G401.6 (cell line): ENCODE measurements around the gene EYA2.
"Not testable (repeated sequence)": the region's sequence is repeated elsewhere in the genome, so short reads cannot be mapped to it uniquely, and the experiment has no call there.

ENCODE experiments used
- FAIRE-seq: peaks from 2 replicates; lab custom pipeline; 2012; peaks lifted over from hg19 to GRCh38; lab: Jason Lieb, UNC

EYA2 gene

DNA sequence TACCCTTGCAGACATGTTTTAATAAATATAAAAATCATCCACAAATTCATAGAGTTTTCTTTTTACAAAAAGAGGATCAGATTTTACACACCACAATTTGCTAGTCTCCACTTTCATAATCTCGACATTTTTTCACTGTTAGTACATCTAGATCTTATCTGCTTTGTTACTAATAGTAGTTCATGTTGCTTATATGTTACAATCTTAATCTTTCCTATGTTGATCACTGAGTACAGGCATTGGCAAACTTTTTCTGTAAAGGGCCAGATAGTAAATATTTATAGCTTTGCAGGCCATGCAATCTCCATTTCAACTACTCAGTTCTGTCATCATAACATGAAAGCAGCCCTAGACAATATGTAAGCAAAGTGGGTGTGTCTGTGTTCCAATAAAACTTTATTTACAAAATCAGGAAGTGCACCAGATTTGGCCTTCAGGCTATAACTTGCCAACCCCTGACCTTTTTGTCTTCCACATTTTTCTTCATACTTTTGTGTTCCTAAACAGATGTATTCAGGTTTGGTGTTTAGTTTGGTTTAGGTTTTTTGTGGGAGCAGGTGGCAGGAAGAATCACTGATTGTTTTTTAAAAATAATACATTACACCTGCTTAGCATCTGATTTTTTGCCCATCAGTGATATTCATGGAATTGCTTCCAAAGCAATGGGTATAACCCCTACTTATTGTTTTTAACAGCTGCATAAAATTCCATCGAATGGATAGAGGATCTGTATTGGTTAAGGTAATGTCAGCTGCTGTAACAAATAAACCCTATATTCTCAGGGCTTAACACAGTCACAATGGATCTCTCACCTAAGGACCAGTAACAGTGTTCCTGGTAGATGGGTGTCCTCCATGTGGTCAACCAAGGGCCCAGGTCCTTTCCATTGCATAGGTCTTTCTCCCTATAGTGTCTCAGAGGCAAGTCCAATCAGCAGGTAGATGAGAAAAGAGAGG is 61.2 kb downstream of the EYA2 start:
- FAIRE-seq, result no peak

GRCh38 chr20:46959081-46959692 is 64.5 kb downstream of the EYA2 start:
- no peak for FAIRE-seq

DNA sequence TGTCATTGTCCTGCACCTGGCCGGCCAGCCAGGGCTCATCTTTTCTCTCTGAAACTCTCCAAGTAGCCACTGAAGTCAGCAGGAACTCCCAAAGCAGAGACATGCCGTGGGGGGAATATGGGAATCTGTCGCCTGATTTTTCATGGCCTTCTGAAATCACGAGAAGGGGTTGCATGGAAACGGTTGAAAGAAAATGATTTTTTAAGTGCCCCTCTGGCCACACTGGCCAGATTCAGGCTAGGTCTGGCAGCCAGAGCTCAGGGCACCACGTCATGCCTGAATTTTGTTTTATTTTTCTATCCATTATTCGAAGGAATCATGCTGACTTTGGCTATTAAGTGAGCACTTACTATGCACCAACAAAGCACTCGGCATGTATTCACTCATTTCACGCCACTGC is 65.2 kb downstream of the EYA2 start:
- FAIRE-seq, result no peak

GRCh38 chr20:46960536-46960935 is 65.9 kb downstream of the EYA2 start:
- no peak for FAIRE-seq

DNA sequence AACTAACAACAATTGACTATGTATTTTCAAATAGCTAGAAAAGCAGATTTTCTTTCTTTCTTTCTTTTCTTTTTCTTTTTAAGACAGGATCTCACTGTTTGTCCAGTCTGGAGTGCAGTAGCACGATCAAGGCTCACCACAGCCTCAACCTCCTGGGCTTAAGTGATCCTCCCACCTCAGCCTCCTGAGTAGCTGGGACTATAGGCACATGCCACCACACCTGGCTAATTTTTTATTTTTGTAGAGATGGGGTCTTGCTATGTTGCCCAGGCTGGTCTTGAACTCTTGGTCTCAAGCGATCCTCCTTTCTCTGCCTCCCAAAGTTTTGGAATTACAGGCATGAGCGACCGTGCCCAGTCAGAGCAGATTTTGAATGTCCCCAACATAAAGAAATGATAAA is 67.3 kb downstream of the EYA2 start:
- FAIRE-seq, result not testable (repeated sequence)

GRCh38 chr20:46962452-46963195 is 68.0 kb downstream of the EYA2 start:
- FAIRE-seq, result no peak

DNA sequence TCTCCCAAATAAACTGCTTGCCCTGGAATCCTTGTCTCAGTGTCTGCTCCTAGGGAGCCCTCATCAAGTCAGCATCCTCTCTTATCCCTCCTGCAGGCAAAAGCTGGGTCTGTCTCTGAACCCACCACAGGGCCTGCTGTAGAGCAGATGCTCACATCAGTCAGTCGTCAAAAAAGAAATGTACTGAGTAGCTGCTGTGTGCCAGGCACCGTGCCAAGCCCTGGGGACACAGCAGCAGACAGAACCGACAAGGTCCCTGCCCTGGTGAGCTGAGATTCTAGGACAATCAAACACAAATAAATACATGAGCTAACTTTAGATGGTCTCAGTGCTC is 68.5 kb downstream of the EYA2 start:
- FAIRE-seq, result no peak

DNA sequence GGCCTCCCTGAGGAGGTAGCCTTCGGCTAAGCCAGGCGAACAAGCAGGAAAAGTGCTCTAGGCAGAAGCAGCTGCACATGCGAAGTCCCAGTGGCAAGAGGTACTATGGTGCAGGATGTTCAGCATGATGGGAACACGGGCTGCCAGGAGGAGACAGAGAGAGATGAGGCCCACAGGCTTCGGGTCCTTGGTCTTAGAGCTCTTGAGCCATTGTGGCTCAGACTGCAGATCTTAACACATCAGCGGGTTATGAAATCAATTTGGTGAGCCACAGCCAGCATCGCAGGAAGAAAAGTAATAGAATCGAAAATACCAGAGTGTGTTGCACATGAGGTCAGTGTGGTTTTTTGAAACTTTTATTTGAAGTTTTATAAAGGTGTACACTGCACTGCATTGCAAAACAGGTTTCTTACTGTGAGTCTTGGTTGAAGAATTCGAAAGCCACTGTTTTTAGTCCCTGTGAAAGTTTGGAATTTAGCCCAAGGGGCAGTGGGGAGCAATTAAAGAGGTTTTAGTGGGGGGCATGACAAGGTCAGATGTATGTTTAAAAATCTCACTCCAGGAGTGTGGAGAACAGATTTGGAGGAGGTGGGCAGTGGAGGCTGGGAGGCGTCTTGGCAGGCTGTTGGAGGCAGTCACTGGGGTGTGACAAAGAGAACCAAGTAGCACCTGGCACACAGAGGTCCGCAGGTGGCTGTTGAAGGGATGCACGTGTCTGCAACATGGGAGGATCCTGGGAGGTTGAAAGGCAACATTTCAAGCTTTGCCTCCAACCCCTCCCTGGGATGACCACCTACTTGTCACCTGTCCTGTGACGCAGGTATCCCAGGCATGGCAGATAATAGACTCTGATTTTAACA is 69.3 kb downstream of the EYA2 start:
- no peak for FAIRE-seq

DNA sequence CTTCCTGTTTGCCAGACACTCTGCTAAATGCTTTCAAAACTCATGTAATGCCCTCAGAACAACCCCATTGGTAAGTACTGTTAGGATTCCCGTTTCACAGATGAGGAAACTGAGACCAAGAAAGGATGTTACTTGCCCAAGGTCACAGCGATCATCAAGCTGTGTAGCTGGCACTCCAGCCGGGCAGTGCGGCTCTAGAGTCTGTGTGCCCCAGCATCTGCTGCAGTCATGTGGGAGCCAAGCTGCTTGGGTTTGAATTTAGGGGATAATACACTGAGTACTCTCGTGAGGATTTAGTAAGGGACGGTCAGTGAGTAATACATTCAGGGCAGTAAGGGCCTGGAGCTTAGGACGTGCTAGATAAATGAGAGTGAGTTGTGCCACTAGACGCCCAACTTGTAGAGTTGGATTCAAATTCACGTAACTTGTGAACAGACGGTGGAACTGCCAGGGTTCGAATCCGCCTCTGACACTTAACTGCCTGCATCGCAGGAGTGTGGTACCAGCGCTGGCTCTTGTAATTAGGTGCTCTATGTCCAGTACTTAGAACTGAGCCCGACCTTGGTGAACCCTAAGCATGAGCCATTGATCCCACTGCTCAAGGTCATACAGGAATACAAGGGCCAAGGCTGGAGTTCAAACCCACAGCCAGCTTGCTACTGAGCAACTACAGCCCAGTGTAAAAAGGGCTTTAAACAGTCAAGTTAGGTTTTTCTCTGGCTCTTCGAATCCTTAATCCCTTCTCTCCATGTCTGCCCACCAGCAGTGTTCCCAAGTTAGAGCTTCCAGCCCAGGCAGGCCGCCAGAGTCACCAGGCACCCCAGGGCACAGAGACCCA is 70.2 kb downstream of the EYA2 start:
- FAIRE-seq, result no peak

DNA sequence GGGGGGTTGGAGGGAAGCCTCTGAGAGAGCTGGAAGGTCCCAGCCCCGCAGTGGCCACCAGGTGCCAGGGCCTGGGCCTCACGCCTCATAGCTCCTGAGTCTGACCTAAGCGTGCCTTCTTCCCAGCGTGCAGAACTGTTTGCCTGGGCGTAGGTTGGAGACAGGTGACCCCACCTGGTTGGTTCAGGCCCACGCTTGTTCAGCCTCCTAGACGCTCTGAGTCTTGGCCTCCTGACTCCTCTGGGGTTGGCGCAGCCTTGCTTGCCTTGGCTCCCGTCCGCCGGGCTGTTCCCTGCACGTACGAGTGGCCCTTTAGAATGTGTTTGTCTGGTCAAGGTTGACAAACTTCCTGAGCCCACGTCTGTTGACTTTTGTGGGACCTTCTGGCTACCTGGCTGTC is 70.8 kb downstream of the EYA2 start:
- FAIRE-seq, result no peak

GRCh38 chr20:46967646-46968045 is 73.0 kb downstream of the EYA2 start:
- no peak for FAIRE-seq

DNA sequence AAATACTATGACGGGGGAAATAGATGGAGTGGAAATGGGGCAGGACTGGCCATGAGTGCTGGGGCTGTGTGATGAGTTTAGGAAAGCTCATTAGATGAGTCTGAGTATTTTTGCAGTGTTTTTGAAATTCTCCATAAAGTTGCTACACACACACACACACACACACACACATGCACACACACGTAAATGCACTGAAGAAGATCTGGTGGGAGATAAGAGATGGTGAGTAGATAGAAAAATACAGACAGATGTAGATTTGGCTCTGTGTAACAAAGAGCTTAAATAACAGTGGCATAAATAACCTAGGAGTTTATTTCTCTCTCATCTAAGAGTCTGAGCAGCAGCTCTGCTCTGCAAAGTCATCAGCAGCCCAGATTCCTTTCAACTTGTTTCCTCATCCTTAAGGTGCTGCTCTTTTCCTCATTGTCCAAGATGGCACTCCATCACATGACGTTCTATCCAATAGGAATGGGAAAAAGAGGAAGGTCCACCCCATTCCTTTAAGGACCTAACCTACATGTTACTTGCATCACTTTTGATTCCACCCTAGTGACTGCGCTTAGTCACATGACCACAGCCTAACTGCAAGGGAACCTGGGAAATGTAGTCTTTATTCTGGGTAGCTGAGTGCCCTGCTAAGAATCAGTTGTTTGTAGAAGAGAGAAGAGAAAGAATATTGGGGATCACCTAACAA is 76.4 kb downstream of the EYA2 start:
- no peak for FAIRE-seq

- no peak for FAIRE-seq
Observed at GRCh38 chr20:46973766-46974165, 79.1 kb downstream of the EYA2 start.

- FAIRE-seq, result no peak
Observed at GRCh38 chr20:46974669-46975434, 80.2 kb downstream of the EYA2 start.

DNA sequence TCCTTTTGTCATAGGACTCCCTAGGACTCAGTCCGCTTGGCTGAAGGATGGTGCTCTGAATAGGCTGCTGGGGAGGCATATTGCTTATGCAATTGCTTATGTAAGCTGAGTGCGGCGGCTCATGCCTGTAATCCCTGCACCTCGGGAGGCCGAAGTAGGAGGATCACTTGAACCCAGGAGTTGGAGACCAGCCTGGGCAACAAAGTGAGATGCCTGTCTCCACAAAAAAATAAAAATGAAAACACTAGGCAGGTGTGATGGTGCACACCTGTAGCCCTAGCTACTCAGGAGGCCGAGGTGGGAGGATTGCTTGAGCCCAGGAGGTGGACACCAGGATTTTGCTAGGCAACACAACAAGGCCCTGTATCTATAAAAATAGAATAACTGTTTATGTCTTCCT is 81.3 kb downstream of the EYA2 start:
- FAIRE-seq, result no peak

DNA sequence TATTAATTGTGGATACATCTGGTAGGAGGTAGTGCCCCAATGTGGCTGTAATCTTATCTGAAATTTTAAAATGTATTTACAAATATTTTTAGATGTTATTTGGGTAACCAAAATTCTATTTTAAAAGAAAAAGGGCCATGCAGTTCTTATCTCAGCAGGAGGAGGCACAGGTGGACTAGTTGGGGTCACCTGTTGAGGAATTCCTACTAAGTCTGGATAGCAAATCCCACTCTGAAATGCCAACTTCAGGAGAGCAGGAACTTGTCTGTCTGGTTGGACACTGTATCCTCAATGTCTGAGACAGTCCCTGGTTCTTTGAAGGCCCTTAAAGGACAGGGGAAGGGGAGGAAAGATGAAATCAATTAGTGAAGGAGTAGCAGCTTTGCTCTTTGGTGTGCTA is 82.6 kb downstream of the EYA2 start:
- FAIRE-seq, result no peak

DNA sequence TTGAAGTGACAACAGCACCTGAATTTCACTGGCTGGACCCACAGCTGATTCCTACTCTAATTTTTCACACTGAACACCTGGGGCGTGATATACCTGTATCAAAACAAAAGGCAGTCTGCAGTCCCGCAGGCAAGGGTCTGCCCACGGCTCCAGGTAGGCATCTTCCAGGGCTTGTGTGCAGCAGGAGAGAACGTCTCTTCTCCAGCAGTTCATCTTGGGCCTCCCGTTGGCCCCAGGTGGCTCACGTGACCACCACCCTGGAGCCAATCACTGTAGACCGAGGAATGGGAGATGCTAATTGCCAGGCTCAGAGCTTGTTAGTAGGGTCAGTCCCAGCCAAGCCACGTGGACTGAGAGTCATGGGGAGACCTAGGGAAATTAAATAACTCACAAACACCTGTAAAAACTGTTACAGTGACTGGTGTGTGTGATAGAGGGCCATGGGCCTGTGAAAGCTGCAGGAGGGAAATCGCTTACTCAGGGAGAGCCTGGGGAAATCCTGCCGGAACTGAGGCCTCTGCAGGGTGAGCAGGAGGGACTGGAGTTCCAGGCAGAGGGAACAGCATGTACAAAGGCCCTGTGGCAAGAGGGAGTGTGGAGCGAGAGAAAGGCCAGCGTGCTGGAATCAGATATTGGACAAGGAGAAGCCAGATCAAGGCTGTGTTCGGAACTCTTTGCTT is 83.4 kb downstream of the EYA2 start:
- no peak for FAIRE-seq

DNA sequence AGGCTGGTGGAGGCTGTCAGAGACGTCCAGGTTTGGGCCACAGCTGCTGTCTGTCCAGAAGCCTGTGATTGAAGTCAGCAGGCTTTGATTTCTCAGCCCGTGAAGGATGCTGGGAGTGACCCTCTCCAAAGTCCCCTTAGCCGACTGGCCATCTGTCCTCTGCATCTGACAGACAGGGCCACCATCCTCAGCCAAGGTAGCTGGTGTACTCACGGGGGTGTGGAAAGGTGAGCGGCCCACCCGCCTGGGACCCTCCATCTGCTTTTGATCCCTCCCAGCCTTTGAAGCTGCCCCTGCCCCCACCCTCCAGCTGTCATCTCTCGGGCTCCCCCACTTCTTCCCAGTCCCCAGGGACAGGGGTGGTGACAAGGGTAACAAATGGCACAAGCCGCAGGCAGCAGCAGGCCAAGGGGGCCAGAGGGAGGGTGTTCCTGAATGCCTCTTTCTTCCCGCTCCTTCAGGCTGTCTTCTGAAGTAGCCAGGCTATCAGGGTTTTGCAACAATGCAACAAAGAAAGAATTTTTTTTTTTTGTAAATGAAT is 84.4 kb downstream of the EYA2 start:
- FAIRE-seq, result no peak
